ENCODE measurements around the gene ZMYM5. TPM values are rescaled to one million over a fixed set of nuclear protein-coding genes. Genes with fewer than 3 reads are reported as not detected.
A peak's percentile ranks its signal among the peaks of the same experiment; 100 is the strongest.

The ZMYM5 gene
- total and polyA plus RNA-seq, 2 of the 13 experiments (the other 11 are each of a cell fraction or from before 2014, with no cell fraction given) = 7.8 to 9.4 TPM

- TF ChIP-seq RORA (CRISPR knock-in tag; IDR thresholded peaks at IDR 0.05) = no peak
- TF ChIP-seq CSRNP1 (CRISPR knock-in tag; IDR thresholded peaks at IDR 0.05) = peak; percentile 39; the same call in 1 of the 2 replicates
- TF ChIP-seq GLI4 (CRISPR knock-in tag; IDR thresholded peaks at IDR 0.05; ENCODE audit: borderline replicate concordance) = no peak
- peak; percentile 36; the same call in 1 of the 2 replicates for TF ChIP-seq HDAC2 (CRISPR knock-in tag; IDR thresholded peaks at IDR 0.05)
- TF ChIP-seq NONO (IDR thresholded peaks at IDR 0.05) = no peak
- TF ChIP-seq NONO (CRISPR knock-in tag; conservative IDR thresholded peaks at IDR 0.05) = peak; percentile 71; the same call in 1 of the 2 replicates
- 0 out of 2 replicates have a peak, but pooled peaks have one; percentile 29 for TF ChIP-seq BORCS8-MEF2B (CRISPR knock-in tag; IDR thresholded peaks at IDR 0.05)
- no peak for TF ChIP-seq ZNF33B (CRISPR knock-in tag; IDR thresholded peaks at IDR 0.05)
- TF ChIP-seq MEIS2 (CRISPR knock-in tag; IDR thresholded peaks at IDR 0.05) = no peak; the same call in 1 of the 2 replicates
- TF ChIP-seq, protein P1, sequence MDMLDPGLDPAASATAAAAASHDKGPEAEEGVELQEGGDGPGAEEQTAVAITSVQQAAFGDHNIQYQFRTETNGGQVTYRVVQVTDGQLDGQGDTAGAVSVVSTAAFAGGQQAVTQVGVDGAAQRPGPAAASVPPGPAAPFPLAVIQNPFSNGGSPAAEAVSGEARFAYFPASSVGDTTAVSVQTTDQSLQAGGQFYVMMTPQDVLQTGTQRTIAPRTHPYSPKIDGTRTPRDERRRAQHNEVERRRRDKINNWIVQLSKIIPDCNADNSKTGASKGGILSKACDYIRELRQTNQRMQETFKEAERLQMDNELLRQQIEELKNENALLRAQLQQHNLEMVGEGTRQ (IDR thresholded peaks at IDR 0.05; ENCODE audit: low read depth, low read length) = no peak
- TF ChIP-seq, protein P1 (CRISPR knock-in tag; IDR thresholded peaks at IDR 0.05; ENCODE audit: borderline replicate concordance) = no peak
- TF ChIP-seq, protein P2, sequence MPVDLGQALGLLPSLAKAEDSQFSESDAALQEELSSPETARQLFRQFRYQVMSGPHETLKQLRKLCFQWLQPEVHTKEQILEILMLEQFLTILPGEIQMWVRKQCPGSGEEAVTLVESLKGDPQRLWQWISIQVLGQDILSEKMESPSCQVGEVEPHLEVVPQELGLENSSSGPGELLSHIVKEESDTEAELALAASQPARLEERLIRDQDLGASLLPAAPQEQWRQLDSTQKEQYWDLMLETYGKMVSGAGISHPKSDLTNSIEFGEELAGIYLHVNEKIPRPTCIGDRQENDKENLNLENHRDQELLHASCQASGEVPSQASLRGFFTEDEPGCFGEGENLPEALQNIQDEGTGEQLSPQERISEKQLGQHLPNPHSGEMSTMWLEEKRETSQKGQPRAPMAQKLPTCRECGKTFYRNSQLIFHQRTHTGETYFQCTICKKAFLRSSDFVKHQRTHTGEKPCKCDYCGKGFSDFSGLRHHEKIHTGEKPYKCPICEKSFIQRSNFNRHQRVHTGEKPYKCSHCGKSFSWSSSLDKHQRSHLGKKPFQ (CRISPR knock-in tag; IDR thresholded peaks at IDR 0.05; ENCODE audit: insufficient replicate concordance) = no peak
- TF ChIP-seq SP4 (CRISPR knock-in tag; IDR thresholded peaks at IDR 0.05) = peak; percentile 98
- TF ChIP-seq CAMTA2 (CRISPR knock-in tag; IDR thresholded peaks at IDR 0.05; ENCODE audit: borderline replicate concordance) = no peak; the same call in 1 of the 2 replicates
- TF ChIP-seq ZNF609 (CRISPR knock-in tag; IDR thresholded peaks at IDR 0.05; ENCODE audit: borderline replicate concordance) = no peak
- TF ChIP-seq NR2F1 (CRISPR knock-in tag; IDR thresholded peaks at IDR 0.05) = no peak; a peak in 1 of 4 replicates
- no peak for TF ChIP-seq ZNF124 (CRISPR knock-in tag; IDR thresholded peaks at IDR 0.05)
- peak; percentile 63; the same call in 1 of the 2 replicates for TF ChIP-seq KDM4B (CRISPR knock-in tag; IDR thresholded peaks at IDR 0.05)
- no peak for TF ChIP-seq CC2D1A (CRISPR knock-in tag; IDR thresholded peaks at IDR 0.05)
Measured at GRCh38 chr13:19863323-19864023, at the start of gene ZMYM5 (continued).

All from HepG2 (cell line).